GM19395 (cell line): ENCODE data around the gene CHMP1A.
"Not testable (repeated sequence)": the region's sequence is repeated elsewhere in the genome, so short reads cannot be mapped to it uniquely, and the experiment has no call there.

Source experiments
- ATAC-seq: cut with Tn5 transposase; IDR thresholded peaks from one replicate; pipeline ENCODE4 v1.9.1; 2021; ENCODE audit warnings: mild to moderate bottlenecking, moderate library complexity; ENCODE audit not compliant: unreplicated experiment

CHMP1A gene

GRCh38 chr16:89661215-89661614 lies 3.7 kb upstream of the CHMP1A start:
- ATAC-seq: no peak

GRCh38 chr16:89660146-89660545 lies 2.6 kb upstream of the CHMP1A start:
- ATAC-seq: no peak

GRCh38 chr16:89658221-89658879 lies 842 bp upstream of the CHMP1A start:
- ATAC-seq: no peak

GRCh38 chr16:89656435-89657121 lies 930 bp downstream of the CHMP1A start:
- ATAC-seq: no peak

GRCh38 chr16:89655062-89655643 lies 2.4 kb downstream of the CHMP1A start:
- ATAC-seq: no peak

GRCh38 chr16:89653656-89654295 lies 3.7 kb downstream of the CHMP1A start:
- no peak for ATAC-seq

- no peak for ATAC-seq
These were observed 5.9 kb downstream of the CHMP1A start for GRCh38 chr16:89651584-89651983.

GRCh38 chr16:89646906-89647305 lies 10.6 kb downstream of the CHMP1A start:
- ATAC-seq: no peak

GRCh38 chr16:89646270-89646669 lies 11.2 kb downstream of the CHMP1A start:
- ATAC-seq: no peak

GRCh38 chr16:89645122-89645521 lies 12.4 kb downstream of the CHMP1A start:
- no peak for ATAC-seq

GRCh38 chr16:89643769-89644300 lies 13.7 kb downstream of the CHMP1A start:
- ATAC-seq: no peak

GRCh38 chr16:89642574-89642973 lies 14.9 kb downstream of the CHMP1A start:
- no peak for ATAC-seq

- no peak for ATAC-seq
These were observed 15.9 kb downstream of the CHMP1A start for GRCh38 chr16:89641458-89642119.

GRCh38 chr16:89639385-89639784 lies 18.1 kb downstream of the CHMP1A start:
- ATAC-seq: no peak

- ATAC-seq: no peak
These were observed 19.1 kb downstream of the CHMP1A start for GRCh38 chr16:89638455-89638854.

GRCh38 chr16:89637379-89637778 lies 20.1 kb downstream of the CHMP1A start:
- ATAC-seq: no peak

- no peak for ATAC-seq
These were observed 20.8 kb downstream of the CHMP1A start for GRCh38 chr16:89636663-89637062.

GRCh38 chr16:89634463-89635385 lies 22.8 kb downstream of the CHMP1A start:
- ATAC-seq: not testable (repeated sequence)

GRCh38 chr16:89633064-89633631 lies 24.4 kb downstream of the CHMP1A start:
- no peak for ATAC-seq
